Mesenchymal stem cell (in vitro differentiated cells and primary cell): ENCODE results near the gene MSI2.

Source experiments
- DNase-seq: peaks from one replicate; pipeline ENCODE4 v3.0.0-alpha.2; 2013
- H2AFZ ChIP-seq: one replicate; pipeline ENCODE4 v1.6.1; 2013; ENCODE audit warnings: low read depth, mild to moderate bottlenecking, control low read depth, inconsistent platforms, low read length, moderate library complexity
- H2AK5ac ChIP-seq: 2 replicates; pipeline ENCODE4 v1.6.1; 2013; ENCODE audit warnings: low read length, moderate library complexity, mild to moderate bottlenecking, inconsistent platforms; ENCODE audit not compliant: severe bottlenecking
- H2BK120ac ChIP-seq: one replicate; pipeline ENCODE4 v1.6.1; 2013; ENCODE audit warnings: low read depth, mild to moderate bottlenecking, inconsistent platforms, low read length, moderate library complexity
- H2BK12ac ChIP-seq, 2 experiments: one replicate each; pipeline ENCODE4 v1.6.1; 2013; ENCODE audit warnings: inconsistent platforms in 2 of 2, low read length in 2 of 2, mild to moderate bottlenecking in 2 of 2, moderate library complexity in 2 of 2, control low read depth in 1 of 2
- H2BK15ac ChIP-seq: one replicate; pipeline ENCODE4 v1.6.1; 2013; ENCODE audit warnings: mild to moderate bottlenecking, low read depth, inconsistent platforms; ENCODE audit not compliant: poor library complexity, severe bottlenecking
- H2BK5ac ChIP-seq: 2 replicates; pipeline ENCODE4 v1.6.1; 2013; ENCODE audit warnings: low read depth, mild to moderate bottlenecking, low read length, control low read depth, inconsistent platforms; ENCODE audit not compliant: poor library complexity, severe bottlenecking
- H3K14ac ChIP-seq, 2 experiments: one replicate each; pipeline ENCODE4 v1.6.1; 2013; ENCODE audit warnings: inconsistent platforms in 2 of 2, low read length in 2 of 2, control low read depth in 1 of 2, mild to moderate bottlenecking in 1 of 2, moderate library complexity in 1 of 2
- H3K18ac ChIP-seq, 2 experiments: one replicate each; pipeline ENCODE4 v1.6.1; 2013; ENCODE audit warnings: inconsistent platforms in 2 of 2, low read length in 2 of 2, control low read depth in 1 of 2, low read depth in 1 of 2, mild to moderate bottlenecking in 1 of 2
- H3K23ac ChIP-seq, 2 experiments: one replicate each; pipeline ENCODE4 v1.6.1; 2013; ENCODE audit warnings: inconsistent platforms in 2 of 2, low read length in 2 of 2, mild to moderate bottlenecking in 2 of 2, moderate library complexity in 2 of 2, control low read depth in 1 of 2
- H3K27ac ChIP-seq: 2 replicates; pipeline ENCODE4 v1.5.1; 2013; ENCODE audit warnings: mild to moderate bottlenecking, moderate library complexity, low read length, control low read depth, inconsistent platforms; ENCODE audit not compliant: poor library complexity, severe bottlenecking
- H3K27me3 ChIP-seq, 2 experiments: 2 replicates each; pipeline versions ENCODE4 v1.6.1 to v1.7.0; 2013; ENCODE audit warnings: low read length in 2 of 2, mild to moderate bottlenecking in 2 of 2, moderate library complexity in 2 of 2, control low read depth in 1 of 2, inconsistent platforms in 1 of 2; ENCODE audit not compliant: control insufficient read depth in 1 of 2, insufficient read depth in 1 of 2
- H3K36me3 ChIP-seq, 2 experiments: 2 replicates each; pipeline versions ENCODE4 v1.6.1 to v1.7.0; 2013; ENCODE audit warnings: low read length in 2 of 2, control low read depth in 1 of 2, inconsistent platforms in 1 of 2, low read depth in 1 of 2, mild to moderate bottlenecking in 1 of 2; ENCODE audit not compliant: insufficient read depth in 2 of 2, control insufficient read depth in 1 of 2
- H3K4ac ChIP-seq, 2 experiments: one replicate each; pipeline ENCODE4 v1.6.1; 2013; ENCODE audit warnings: inconsistent platforms in 2 of 2, low read length in 2 of 2, mild to moderate bottlenecking in 2 of 2, moderate library complexity in 2 of 2, control low read depth in 1 of 2, low read depth in 1 of 2
- H3K4me1 ChIP-seq: 2 replicates; pipeline ENCODE4 v1.6.1; 2013; ENCODE audit warnings: low read depth, low read length, control low read depth; ENCODE audit not compliant: control insufficient read depth, insufficient read depth
- H3K4me2 ChIP-seq: 2 replicates; pipeline ENCODE4 v1.6.1; 2013; ENCODE audit warnings: low read length, mild to moderate bottlenecking, inconsistent platforms; ENCODE audit not compliant: poor library complexity, severe bottlenecking
- H3K4me3 ChIP-seq, 2 experiments: 2 replicates each; pipeline versions ENCODE4 v1.5.1 to v1.7.0; 2013; ENCODE audit warnings: low read length in 2 of 2, mild to moderate bottlenecking in 2 of 2, control low read depth in 1 of 2, low read depth in 1 of 2; ENCODE audit not compliant: insufficient read depth in 1 of 2
- H3K79me1 ChIP-seq: replicated peaks from 2 replicates; pipeline ENCODE4 v1.6.1; 2013; ENCODE audit warnings: mild to moderate bottlenecking, control low read depth, low read length, inconsistent platforms; ENCODE audit not compliant: poor library complexity, severe bottlenecking
- H3K9ac ChIP-seq: 2 replicates; pipeline ENCODE4 v1.7.0; 2013; ENCODE audit warnings: mild to moderate bottlenecking, low read length, moderate library complexity
- H3K9me3 ChIP-seq: 2 replicates; pipeline ENCODE4 v1.7.0; 2013; ENCODE audit warnings: mild to moderate bottlenecking, low read length; ENCODE audit not compliant: control insufficient read depth
- H4K8ac ChIP-seq: one replicate; pipeline ENCODE4 v1.6.1; 2013; ENCODE audit warnings: inconsistent platforms, mild to moderate bottlenecking, low read length, moderate library complexity
- H4K91ac ChIP-seq: one replicate; pipeline ENCODE4 v1.6.1; 2013; ENCODE audit warnings: mild to moderate bottlenecking, low read length, inconsistent platforms
- WGBS: methylation state at CpG from one replicate; pipeline ENCODE4 v1.1.7; 2013; ENCODE audit warnings: mixed read lengths; 5-methylcytosine and 5-hydroxymethylcytosine counted together

The MSI2 gene

GRCh38 chr17:57662041-57662440 is 405.7 kb downstream of the MSI2 start:
- Histone ChIP-seq H3K79me1 (peaks cover 5% of the 10 kb centered on the region), H2BK15ac (no peak overlapping the region), H3K4me3 (no peak overlapping the region), H2AFZ (no peak overlapping the region), H3K9ac (peak overlapping the region; percentile 69), H2AK5ac (no peak overlapping the region), H3K27ac (peak overlapping the region; percentile 76), H3K36me3 (peaks cover 0 to 3% of the 10 kb centered on the region in 2 experiments), H3K4me1 (peaks cover 12% of the 10 kb centered on the region), H3K27me3 (no peaks in the 10 kb centered on the region), H3K4ac (no peak overlapping the region), H2BK5ac (no peak overlapping the region), H3K4me2 (no peak overlapping the region), H3K18ac (peak overlapping the region in 1 of 2 experiments; percentile 11), H3K14ac (no peak overlapping the region), H2BK120ac (no peak overlapping the region), H3K9me3 (no peaks in the 10 kb centered on the region), H4K91ac (no peak overlapping the region), H2BK12ac (no peak overlapping the region), H4K8ac (no peak overlapping the region), H3K23ac (no peak overlapping the region)
- DNase-seq = no peak
- WGBS = 86% methylated on average over 2 of the region's 2 CpGs

GRCh38 chr17:57662644-57663308 is 406.5 kb downstream of the MSI2 start:
- Histone ChIP-seq H2AK5ac (peak overlapping the region; percentile 79), H3K23ac (no peak overlapping the region), H3K36me3 (peaks cover 0 to 8% of the 10 kb centered on the region in 2 experiments), H3K4me3 (peak overlapping the region in 1 of 2 experiments; percentile 60), H3K4me1 (peaks cover 12% of the 10 kb centered on the region), H2BK120ac (no peak overlapping the region), H3K14ac (no peak overlapping the region), H4K8ac (no peak overlapping the region), H2BK15ac (no peak overlapping the region), H3K4me2 (peak overlapping the region; percentile 51), H4K91ac (no peak overlapping the region), H3K79me1 (peaks cover 5% of the 10 kb centered on the region), H3K4ac (peak overlapping the region in 1 of 2 experiments; percentile 9), H2BK12ac (no peak overlapping the region), H3K27me3 (no peaks in the 10 kb centered on the region), H3K9ac (peak overlapping the region; percentile 90), H2BK5ac (no peak overlapping the region), H3K27ac (peak overlapping the region; percentile 76), H2AFZ (no peak overlapping the region), H3K9me3 (no peaks in the 10 kb centered on the region), H3K18ac (peak overlapping the region in 1 of 2 experiments; percentile 58)
- peak; percentile 100 for DNase-seq
- WGBS = 2% methylated on average over 15 of the region's 21 CpGs

GRCh38 chr17:57663326-57664070 is 407.2 kb downstream of the MSI2 start:
- H2BK12ac ChIP-seq = peak overlapping the region; percentile 86 to 93
- peak overlapping the region in 1 of 2 experiments; percentile 55 for H3K4me3 ChIP-seq
- peak overlapping the region in 1 of 2 experiments; percentile 45 for H3K14ac ChIP-seq
- no peak overlapping the region for H2AFZ ChIP-seq
- peak overlapping the region; percentile 26 for H2AK5ac ChIP-seq
- H3K36me3 ChIP-seq = peaks cover 0 to 5% of the 10 kb centered on the region in 2 experiments
- peaks cover 5% of the 10 kb centered on the region for H3K79me1 ChIP-seq
- peak overlapping the region; percentile 39 for H3K4me2 ChIP-seq
- peaks cover 12% of the 10 kb centered on the region for H3K4me1 ChIP-seq
- no peaks in the 10 kb centered on the region for H3K9me3 ChIP-seq
- H2BK120ac ChIP-seq = peak overlapping the region; percentile 96
- H2BK15ac ChIP-seq = no peak overlapping the region
- peak overlapping the region; percentile 90 for H3K9ac ChIP-seq
- peak; percentile 60 for DNase-seq
- WGBS = 82% methylated on average over 11 of the region's 14 CpGs
- peak overlapping the region; percentile 85 to 90 for H3K4ac ChIP-seq
- H2BK5ac ChIP-seq = peak overlapping the region; percentile 20
- no peak overlapping the region for H3K23ac ChIP-seq
- H3K18ac ChIP-seq = peak overlapping the region; percentile 85 to 90
- peak overlapping the region; percentile 73 for H4K91ac ChIP-seq
- no peaks in the 10 kb centered on the region for H3K27me3 ChIP-seq
- H4K8ac ChIP-seq = peak overlapping the region; percentile 83
- H3K27ac ChIP-seq = peak overlapping the region; percentile 15

GRCh38 chr17:57665128-57665527 is 408.8 kb downstream of the MSI2 start:
- WGBS = 51% methylated on average over 4 of the region's 5 CpGs
- Histone ChIP-seq H3K9ac (no peak overlapping the region), H3K4me3 (no peak overlapping the region), H3K9me3 (no peaks in the 10 kb centered on the region), H3K18ac (peak overlapping the region; percentile 44 to 69), H2BK120ac (no peak overlapping the region), H3K79me1 (peaks cover 5% of the 10 kb centered on the region), H3K4ac (peak overlapping the region in 1 of 2 experiments; percentile 63), H4K8ac (no peak overlapping the region), H3K27ac (no peak overlapping the region), H3K36me3 (peaks cover 0 to 5% of the 10 kb centered on the region in 2 experiments), H3K14ac (no peak overlapping the region), H3K23ac (no peak overlapping the region), H2BK15ac (no peak overlapping the region), H2AK5ac (no peak overlapping the region), H2AFZ (no peak overlapping the region), H2BK12ac (no peak overlapping the region), H3K4me1 (peaks cover 12% of the 10 kb centered on the region), H2BK5ac (no peak overlapping the region), H3K4me2 (no peak overlapping the region), H4K91ac (no peak overlapping the region), H3K27me3 (no peaks in the 10 kb centered on the region)
- no peak for DNase-seq
